Loucy (cell line): ENCODE measurements around the gene APOA4.

ENCODE experiments used
- H2AFZ ChIP-seq: fragments of 200-600 bp; sonication (generic); 2 replicates; pipeline ENCODE4 v1.6.0; 2016; ENCODE audit warnings: antibody characterized with exemption, mild to moderate bottlenecking, low read length, moderate library complexity
- H3F3A ChIP-seq: fragments of 200-600 bp; 2 replicates; pipeline ENCODE4 v1.6.0; 2016; ENCODE audit warnings: antibody characterized with exemption, low read depth, mild to moderate bottlenecking
- H3K27me3 ChIP-seq: fragments of 200-600 bp; sonication (generic); 2 replicates; pipeline ENCODE4 v1.6.1; 2014; ENCODE audit warnings: low read length, mild to moderate bottlenecking; ENCODE audit not compliant: insufficient read depth, poor library complexity, severe bottlenecking
- H3K36me3 ChIP-seq: fragments of 200-600 bp; sonication (generic); 2 replicates; pipeline ENCODE4 v1.6.1; 2016; ENCODE audit warnings: low read length; ENCODE audit not compliant: insufficient read depth
- H3K4me1 ChIP-seq: fragments of 200-600 bp; sonication (generic); 2 replicates; pipeline ENCODE4 v1.5.1; 2014; ENCODE audit warnings: low read length, mild to moderate bottlenecking; ENCODE audit not compliant: insufficient read depth, poor library complexity, severe bottlenecking
- H3K4me2 ChIP-seq: fragments of 200-600 bp; sonication (generic); 2 replicates; pipeline ENCODE4 v1.6.0; 2014; ENCODE audit warnings: antibody characterized with exemption, low read length, low read depth, mild to moderate bottlenecking; ENCODE audit not compliant: poor library complexity, severe bottlenecking
- H3K4me3 ChIP-seq: fragments of 200-600 bp; sonication (generic); 2 replicates; pipeline ENCODE4 v1.5.1; 2014; ENCODE audit warnings: low read length, mild to moderate bottlenecking, mixed read lengths; ENCODE audit not compliant: poor library complexity, severe bottlenecking
- H3K79me2 ChIP-seq: fragments of 200-600 bp; sonication (generic); 2 replicates; pipeline ENCODE4 v1.6.1; 2014; ENCODE audit warnings: low read length; ENCODE audit not compliant: insufficient read depth
- H3K9ac ChIP-seq: fragments of 200-600 bp; sonication (generic); 2 replicates; pipeline ENCODE4 v1.6.0; 2014; ENCODE audit warnings: mild to moderate bottlenecking, low read depth, low read length, moderate library complexity; ENCODE audit not compliant: poor library complexity, severe bottlenecking
- H3K9me2 ChIP-seq: fragments of 200-600 bp; sonication (generic); replicated peaks from 2 replicates; pipeline ENCODE4 v1.6.1; 2016; ENCODE audit warnings: low read depth, low read length, mixed read lengths
- H3K9me3 ChIP-seq: fragments of 200-600 bp; sonication (generic); 2 replicates; pipeline ENCODE4 v1.6.1; 2014; ENCODE audit warnings: mild to moderate bottlenecking, antibody characterized with exemption, low read length, low read depth; ENCODE audit not compliant: insufficient read depth
- H4K20me1 ChIP-seq: fragments of 200-600 bp; sonication (generic); 2 replicates; pipeline ENCODE4 v1.6.0; 2014; ENCODE audit warnings: antibody characterized with exemption, low read length, mild to moderate bottlenecking; ENCODE audit not compliant: insufficient read depth, poor library complexity, severe bottlenecking
- CTCF ChIP-seq: fragments of 200-600 bp; sonication (generic); conservative IDR thresholded peaks from 2 replicates; pipeline ENCODE4 v1.5.1; 2014; ENCODE audit warnings: mild to moderate bottlenecking, antibody characterized with exemption, low read length
- EZH2phosphoT487 ChIP-seq: fragments of 200-600 bp; IDR thresholded peaks from 2 replicates; pipeline ENCODE4 v1.6.1; 2018; ENCODE audit warnings: antibody characterized with exemption, mild to moderate bottlenecking, moderate library complexity, borderline replicate concordance

APOA4 gene

GRCh38 chr11:116866804-116867455 is 43.8 kb upstream of the APOA4 start:
- no peak overlapping the region for H2AFZ ChIP-seq
- peaks cover 53% of the 10 kb centered on the region for H3K36me3 ChIP-seq
- no peak overlapping the region for H3K4me3 ChIP-seq
- no peak overlapping the region for H3K4me2 ChIP-seq
- TF ChIP-seq CTCF (no peak), EZH2phosphoT487 (no peak)
- no peaks in the 10 kb centered on the region for H3K79me2 ChIP-seq
- H3K4me1 ChIP-seq: peaks cover 43% of the 10 kb centered on the region
- no peaks in the 10 kb centered on the region for H4K20me1 ChIP-seq
- no peak overlapping the region for H3K9ac ChIP-seq
- peaks cover 17% of the 10 kb centered on the region for H3F3A ChIP-seq
- H3K9me2 ChIP-seq: no peaks in the 10 kb centered on the region
- H3K9me3 ChIP-seq: no peaks in the 10 kb centered on the region
- no peaks in the 10 kb centered on the region for H3K27me3 ChIP-seq

DNA sequence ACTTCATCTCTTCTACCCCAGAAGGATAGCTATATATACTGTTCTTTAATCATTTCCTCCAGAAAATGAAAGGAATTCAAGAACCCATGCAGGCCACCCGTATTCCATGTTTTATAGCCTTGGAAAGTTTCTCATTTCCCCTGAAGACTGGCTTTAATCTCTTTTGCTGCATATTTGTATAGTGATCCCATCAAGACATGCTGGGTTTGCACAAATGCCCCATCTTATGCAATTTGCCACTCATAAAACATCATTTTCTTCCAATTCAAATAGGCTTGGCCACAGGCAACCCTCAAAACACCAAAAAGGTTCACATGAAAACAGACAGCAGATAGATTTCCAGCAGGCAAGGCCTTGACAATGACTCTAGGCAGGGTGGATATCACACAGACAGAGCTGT is 42.6 kb upstream of the APOA4 start:
- Histone ChIP-seq H2AFZ (no peak overlapping the region), H3K27me3 (no peaks in the 10 kb centered on the region), H3K79me2 (no peaks in the 10 kb centered on the region), H3K36me3 (peaks cover 62% of the 10 kb centered on the region), H3K9me3 (no peaks in the 10 kb centered on the region), H3K4me3 (no peak overlapping the region), H3K9ac (no peak overlapping the region), H3K4me2 (no peak overlapping the region), H3F3A (peaks cover 10% of the 10 kb centered on the region), H4K20me1 (no peaks in the 10 kb centered on the region), H3K4me1 (peaks cover 43% of the 10 kb centered on the region), H3K9me2 (no peaks in the 10 kb centered on the region)
- TF ChIP-seq EZH2phosphoT487: no peak

DNA sequence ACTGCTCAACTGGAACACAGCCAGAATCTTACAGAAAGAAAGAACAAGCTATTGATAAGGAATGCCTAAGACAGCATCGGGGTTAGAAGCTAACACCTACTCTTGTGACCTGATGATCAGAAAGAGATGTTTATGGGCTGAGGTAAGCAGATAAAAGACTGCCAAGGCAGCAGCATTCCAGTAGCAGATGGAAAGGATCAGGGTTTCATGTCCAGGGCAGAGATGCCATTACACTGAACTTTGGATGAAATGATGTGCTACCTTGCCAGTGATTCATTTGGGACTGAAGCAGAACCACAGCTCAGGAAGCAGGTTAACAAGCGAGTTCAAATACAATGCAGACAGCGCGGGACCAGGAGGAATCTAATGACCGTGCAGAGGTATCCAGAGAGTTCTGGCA is 41.4 kb upstream of the APOA4 start:
- Histone ChIP-seq H3F3A (peaks cover 2% of the 10 kb centered on the region; the same call in 1 of the 2 replicates), H3K36me3 (peaks cover 69% of the 10 kb centered on the region)
- no peak for TF ChIP-seq CTCF
- TF ChIP-seq EZH2phosphoT487: no peak

GRCh38 chr11:116862951-116863350 is 39.8 kb upstream of the APOA4 start:
- TF ChIP-seq CTCF (no peak), EZH2phosphoT487 (no peak)
- Histone ChIP-seq H3K36me3 (peaks cover 68% of the 10 kb centered on the region), H3K9me2 (no peaks in the 10 kb centered on the region), H3K9ac (no peak overlapping the region), H3K4me1 (peaks cover 18% of the 10 kb centered on the region), H3K27me3 (no peaks in the 10 kb centered on the region), H4K20me1 (no peaks in the 10 kb centered on the region), H3K4me3 (no peak overlapping the region), H3K4me2 (no peak overlapping the region), H3K9me3 (no peaks in the 10 kb centered on the region), H3K79me2 (no peaks in the 10 kb centered on the region), H2AFZ (no peak overlapping the region), H3F3A (no peaks in the 10 kb centered on the region)

More for the DNA sequence above, 41.4 kb upstream of the APOA4 start:
- H3K4me1 ChIP-seq: peaks cover 33% of the 10 kb centered on the region
- no peak overlapping the region for H3K4me2 ChIP-seq
- H3K4me3 ChIP-seq: no peak overlapping the region
- H3K9me2 ChIP-seq: no peaks in the 10 kb centered on the region
- no peak overlapping the region for H2AFZ ChIP-seq
- H4K20me1 ChIP-seq: no peaks in the 10 kb centered on the region
- no peak overlapping the region for H3K9ac ChIP-seq
- no peaks in the 10 kb centered on the region for H3K27me3 ChIP-seq
- no peaks in the 10 kb centered on the region for H3K79me2 ChIP-seq
- no peaks in the 10 kb centered on the region for H3K9me3 ChIP-seq
